GM18907 (cell line): ENCODE results near the gene MANEAL.

Experiments
- ATAC-seq: cut with Tn5 transposase; IDR thresholded peaks from one replicate; pipeline ENCODE4 v1.9.1; 2021; ENCODE audit warnings: mild to moderate bottlenecking, moderate library complexity; ENCODE audit not compliant: unreplicated experiment

MANEAL gene

DNA sequence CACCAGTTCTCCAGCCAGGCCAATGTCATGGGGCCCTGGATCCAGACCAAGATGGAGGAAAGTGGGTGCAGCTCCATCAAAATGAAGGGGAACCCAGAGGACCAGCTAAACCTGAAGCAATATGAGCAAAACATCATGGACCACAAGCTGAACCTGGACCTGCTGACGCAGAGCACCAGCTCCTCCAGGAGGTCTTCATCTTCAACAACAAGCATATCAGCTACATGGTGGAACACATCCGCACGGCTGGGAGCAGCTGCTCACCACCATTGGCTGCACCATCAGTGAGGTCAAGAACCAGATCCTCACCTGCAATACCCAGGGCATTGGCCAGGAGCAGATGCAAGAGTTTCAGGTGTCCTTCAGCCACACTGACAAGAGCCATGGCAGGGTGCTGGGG lies 15.0 kb upstream of the MANEAL start:
- no peak for ATAC-seq

DNA sequence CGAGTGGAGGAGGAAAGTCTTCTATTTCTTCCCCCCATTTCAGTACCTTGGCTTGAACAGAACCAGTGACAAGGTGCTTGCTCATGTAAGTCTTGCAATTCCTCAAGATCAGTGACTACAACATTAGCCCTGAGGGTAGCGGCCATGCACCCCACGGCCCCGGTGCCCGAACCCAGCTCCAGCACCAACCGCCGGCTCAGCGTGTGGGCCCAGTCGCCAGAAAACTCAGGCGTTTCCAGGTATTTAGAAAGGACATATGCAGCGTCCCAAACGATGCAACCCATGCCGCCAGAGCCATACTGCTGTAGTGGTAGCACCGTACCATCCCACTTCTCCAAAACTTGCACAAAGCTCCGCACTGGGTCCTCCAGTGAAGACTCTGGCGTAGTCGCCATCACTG lies 11.2 kb upstream of the MANEAL start:
- ATAC-seq, result no peak

DNA sequence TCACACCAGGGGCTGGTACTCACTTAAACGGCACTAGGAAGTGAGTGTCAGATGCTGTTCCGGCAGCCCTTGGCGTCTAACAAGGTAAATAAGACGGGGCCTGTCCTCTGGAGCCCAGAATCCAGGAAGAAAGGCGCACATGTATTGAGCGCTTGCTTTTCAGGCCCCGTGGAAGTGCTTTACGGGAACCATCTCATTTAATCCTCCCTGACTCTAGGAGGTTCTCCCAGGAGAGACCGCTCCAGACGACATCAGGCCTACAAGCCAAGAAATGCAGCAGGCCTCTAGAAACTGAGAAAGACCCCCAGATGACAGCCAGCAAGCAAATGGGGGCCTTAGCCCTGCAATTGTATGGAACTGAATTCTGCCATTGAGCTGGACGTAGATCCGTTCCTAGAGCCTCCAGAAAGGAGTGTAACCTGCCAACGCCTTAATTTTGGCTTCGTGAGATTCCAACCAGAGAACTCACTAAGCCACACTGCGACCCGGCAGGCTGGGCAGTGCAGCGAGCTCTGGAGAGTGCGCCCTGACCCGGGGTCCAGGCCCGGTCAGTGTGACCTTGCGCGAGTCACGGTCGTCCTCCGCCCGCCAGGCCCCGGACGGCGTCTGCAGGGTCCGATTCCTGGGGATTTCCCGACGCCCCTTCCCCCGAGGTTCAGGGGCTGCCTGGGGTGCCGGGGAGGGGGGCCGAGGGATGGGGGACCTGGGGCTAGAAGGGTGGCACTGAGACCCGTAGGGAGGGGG lies 532 bp upstream of the MANEAL start:
- ATAC-seq, result no peak

DNA sequence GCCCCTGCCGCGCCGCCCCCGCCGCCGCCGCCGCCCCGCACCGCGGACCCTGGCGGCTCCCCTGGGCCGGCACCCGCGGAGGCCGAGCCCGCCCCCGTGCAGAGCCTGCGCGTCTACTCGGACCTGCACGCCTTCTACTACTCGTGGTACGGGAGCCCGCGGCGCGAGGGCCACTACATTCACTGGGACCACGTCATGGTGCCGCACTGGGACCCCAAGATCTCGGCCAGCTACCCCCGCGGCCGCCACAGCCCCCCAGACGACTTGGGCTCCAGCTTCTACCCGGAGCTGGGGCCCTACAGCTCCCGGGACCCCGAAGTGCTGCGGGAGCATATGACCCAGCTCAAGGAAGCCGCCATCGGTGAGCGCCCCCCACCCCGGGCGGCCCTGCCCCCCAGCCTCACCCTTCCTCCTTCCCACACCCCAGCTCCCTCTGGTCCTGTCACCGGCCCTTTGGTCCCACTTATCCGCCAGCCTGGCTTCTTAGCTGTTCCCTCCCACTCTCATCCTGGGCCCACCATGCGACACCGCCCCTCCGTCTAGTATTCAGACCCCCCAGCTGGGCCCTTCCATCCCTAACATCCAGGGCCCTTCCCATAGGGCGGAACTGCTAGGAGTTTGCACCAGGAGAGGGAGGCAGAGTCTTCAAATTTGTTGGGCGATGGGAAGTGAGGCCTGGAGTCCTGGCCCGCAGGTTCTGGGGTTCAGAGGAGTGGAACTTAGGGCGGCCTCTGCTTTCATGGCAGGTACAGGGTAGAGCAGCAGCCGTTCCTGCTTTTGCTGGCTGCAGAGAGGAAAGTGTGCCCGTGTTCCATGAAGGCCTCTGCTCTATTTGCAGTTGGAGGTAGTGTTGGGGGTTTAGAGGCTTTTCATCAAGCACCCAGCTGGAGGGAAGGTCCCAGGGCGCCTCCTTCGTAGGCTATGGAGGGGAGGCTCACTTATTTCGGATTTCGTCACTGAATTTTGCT lies 1.0 kb downstream of the MANEAL start:
- ATAC-seq, result peak; percentile 39

DNA sequence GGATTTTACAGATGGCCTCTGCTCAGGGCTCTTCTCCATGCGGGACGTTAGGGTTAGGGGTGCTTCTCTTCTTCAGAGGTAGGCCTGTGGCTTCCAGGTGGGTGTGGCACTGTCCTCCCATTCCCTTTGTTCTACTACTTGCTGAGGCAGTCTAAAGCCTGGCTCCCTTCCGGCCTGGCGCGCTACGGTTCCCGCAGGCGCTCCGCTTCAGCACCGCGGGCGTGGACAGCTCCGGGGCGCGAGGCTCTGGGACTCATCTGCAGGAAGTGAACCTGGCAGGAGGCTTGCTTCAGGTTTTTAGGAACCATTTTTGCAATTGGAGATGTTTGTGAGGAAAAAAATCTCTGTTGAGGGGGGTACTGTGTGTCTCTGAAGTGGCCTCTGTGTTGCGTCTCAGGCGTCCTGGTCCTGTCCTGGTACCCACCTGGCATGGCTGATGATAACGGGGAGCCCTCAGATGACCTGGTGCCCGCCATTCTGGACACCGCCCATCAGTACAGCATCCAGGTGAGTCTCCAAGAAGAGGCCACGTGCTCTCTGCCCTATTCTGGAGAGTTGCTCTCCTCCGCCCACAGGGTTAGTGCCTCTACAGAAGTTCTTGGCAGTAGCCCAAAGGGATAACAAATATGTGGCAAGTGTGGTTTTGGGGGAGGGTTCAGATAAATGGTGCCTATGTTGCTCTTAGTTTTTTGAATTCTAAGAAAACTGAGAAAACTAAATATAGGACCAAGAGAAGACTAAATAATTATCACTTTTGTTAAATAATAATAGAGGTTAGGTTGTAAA lies 1.9 kb downstream of the MANEAL start:
- no peak for ATAC-seq

DNA sequence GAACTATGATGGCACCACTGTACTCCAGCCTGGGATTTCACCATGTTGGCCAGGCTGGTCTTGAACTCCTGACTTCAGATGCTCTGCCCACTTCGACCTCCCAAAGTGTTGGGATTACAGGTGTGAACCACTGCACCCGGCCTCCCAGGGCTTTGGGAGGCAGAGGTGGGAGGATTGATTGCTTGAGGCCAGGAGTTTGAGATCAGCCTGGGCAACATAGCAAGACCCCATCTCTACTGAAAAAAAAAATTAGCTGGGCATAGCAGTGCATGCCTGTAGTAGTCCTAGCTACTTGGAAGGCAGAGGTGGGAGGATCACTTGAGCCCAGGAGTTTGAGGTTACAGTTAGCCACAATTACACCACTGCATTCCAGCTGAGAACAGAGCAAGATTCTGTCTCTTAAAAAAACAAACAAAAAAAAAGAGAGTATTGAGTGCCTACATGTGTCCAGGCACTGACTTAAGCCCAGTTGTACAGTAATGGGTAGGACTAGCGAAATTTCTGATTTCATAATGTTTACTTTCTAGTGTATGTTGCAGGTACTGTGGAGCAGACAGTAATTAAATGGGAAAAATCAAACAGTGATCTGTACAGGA lies 4.2 kb downstream of the MANEAL start:
- ATAC-seq, result no peak

DNA sequence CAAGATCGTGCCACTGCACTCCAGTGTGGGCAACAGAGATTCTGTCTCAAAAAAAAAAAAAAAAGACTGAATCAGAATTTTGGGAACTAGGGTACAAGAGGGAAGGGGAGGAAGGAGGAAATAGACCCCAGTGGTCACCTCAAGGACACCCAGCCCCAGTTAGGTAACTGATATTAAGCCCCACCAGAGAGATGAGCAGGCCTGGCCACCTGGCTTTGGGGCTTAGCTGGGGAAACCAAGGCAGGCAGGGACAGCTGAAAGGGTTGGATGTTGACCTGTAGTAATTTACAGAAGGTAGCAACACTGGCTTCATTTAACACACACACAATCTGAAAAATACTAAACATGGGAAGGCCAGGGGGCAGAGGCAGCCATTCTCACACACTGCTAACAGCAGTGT lies 8.8 kb downstream of the MANEAL start:
- ATAC-seq, result no peak

DNA sequence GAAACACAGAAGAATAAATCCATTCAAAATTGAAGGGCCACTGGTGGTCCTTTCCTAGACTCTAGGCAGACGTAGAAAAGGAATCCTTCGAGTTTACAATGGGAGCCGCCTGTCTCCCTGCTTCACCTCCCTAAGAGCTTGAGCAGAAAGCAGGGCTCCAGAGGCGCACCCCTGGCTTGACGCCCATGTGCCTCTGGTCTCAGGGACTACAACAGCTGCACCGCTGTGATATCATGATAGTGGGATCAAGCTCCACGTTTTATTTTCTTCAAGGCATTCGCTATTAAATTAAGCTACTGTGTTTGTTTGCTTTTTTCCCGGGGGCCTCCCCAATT lies 13.5 kb downstream of the MANEAL start:
- ATAC-seq, result no peak

DNA sequence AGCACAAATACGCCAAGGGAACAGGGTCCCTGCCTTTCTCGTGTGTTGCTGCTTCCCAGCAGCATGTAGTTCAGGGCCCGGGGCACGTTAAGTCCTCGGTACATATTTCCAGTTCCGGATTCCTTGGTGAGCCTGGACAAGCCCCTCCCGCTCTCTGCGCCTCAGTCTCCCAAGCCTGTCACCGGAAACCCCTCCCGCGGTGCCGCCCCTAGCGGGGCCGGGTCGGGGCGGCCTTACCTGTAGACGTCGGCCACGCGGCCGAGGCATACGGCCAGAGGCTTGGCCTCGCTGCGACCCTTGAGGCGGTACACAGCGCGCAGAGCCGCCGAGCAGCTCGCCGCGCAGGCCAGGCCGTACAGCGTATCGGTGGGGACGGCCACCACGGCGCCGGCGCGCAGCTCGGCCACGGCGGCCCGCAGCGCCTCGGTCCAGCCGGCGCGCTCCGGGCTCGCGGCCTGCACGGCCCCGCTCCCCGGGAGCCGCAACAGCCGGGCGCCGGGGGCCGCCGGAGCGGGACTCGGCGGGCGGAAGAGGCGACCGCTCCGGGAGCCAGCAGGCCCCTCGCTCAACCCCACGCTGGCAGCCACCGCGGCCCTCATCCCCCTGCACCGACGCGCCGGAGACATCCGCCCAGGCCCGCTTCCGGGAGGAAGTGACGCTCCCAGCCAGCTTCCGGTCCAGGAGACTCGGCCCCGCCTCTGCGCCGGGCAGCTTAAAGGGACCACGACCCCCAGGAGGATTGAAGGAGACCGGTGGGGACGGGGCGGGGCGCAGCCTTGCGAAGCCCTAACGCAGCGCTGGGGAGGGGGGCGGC lies 14.1 kb downstream of the MANEAL start, which contains the start of the genes C1orf122 and YRDC:
C1orf122 (plus strand) TSS at position 236 of the 814 bp plus-strand sequence. CDS start 615 bp downstream, outside the sequence.
YRDC (minus strand) TSS at position 654 of the 814 bp plus-strand sequence; CDS start at position 626, 28 bp downstream.
- ATAC-seq, result peak; percentile 88

DNA sequence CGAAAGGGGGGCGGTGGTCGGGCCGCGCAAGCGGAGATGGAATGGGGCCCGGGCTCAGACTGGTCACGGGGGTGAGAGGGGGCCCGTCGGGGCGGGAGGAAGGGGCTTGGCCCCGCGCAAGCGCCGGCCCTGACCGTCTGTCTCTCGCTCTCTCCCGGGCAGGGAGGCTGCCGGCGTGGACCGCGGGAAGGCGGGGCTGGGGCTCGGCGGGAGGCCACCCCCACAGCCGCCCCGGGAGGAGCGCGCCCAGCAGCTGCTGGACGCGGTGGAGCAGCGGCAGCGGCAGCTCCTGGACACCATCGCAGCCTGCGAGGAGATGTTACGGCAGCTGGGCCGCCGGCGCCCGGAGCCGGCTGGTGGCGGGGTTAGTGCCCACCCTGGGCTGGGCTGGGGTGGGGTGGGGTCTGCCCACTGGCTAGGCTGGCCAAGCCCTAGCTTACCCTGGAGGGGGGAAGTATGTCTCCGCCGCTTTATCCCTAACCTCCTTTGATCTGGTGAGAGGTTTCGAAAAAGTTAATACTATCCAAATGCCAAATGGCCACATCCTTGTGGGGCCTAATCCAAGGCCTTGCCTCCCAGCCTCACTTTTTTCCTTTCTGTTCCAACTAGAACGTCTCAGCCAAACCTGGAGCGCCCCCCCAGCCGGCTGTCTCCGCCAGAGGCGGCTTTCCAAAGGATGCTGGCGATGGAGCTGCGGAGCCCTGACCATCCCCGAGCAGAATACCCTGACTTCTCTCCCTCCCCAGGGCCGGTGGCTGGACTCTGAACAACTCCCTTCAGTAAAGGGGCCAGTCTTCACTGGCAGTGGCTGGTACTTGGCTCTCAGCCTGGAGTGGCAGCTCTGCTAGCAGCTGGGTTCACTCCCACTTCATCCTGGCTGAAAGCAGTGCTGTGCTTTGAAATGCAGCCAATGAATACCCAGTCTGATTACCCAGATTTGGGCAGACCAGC lies 15.0 kb downstream of the MANEAL start:
- peak; percentile 34 for ATAC-seq

DNA sequence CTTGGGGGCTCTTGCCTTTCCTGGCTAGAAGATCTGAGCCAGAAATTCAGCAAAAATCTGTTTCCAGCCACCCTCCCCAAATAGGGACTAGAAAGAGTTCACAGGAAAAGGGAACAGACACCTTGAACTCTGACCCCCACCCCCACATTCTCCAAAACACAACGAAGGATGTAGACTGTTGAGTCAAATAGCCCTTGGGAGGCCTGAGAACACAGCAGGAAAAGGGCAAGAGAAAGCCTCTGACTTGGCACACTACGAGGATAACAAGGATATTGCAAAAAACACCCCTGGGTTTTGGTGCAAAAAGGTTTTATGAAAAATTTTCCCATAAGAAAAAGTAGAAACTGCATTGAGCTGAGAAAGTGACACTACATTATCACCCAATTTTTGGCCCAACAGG lies 16.3 kb downstream of the MANEAL start:
- ATAC-seq, result no peak

DNA sequence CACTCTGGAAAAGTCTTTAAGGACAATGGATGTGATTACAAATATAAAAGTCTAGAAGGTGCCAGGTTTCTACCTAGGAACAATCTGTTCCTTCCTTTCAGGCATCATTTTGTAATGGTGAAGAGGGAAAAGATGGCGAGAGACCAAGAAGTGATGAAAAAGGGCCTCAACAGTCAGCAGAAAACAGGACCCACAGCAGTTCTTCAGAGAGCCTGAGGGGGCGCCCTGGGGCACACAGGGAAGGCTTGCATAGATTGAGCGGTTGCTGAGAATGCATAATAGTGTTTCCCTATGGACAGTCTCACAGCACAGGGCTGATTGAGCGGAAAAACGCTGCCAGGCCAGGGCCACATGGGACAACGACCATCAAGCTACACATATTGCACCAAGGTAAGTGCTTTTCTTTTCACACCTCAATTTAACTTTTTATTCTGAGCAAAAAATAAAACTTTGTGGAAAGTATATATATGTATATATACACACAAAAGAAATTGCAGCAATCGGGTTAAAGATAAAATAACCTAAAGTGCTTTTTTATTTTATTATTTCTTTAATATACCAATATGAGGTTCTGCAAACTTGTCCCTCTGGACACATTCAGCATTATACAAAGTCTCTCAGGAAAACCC lies 17.5 kb downstream of the MANEAL start:
- no peak for ATAC-seq

DNA sequence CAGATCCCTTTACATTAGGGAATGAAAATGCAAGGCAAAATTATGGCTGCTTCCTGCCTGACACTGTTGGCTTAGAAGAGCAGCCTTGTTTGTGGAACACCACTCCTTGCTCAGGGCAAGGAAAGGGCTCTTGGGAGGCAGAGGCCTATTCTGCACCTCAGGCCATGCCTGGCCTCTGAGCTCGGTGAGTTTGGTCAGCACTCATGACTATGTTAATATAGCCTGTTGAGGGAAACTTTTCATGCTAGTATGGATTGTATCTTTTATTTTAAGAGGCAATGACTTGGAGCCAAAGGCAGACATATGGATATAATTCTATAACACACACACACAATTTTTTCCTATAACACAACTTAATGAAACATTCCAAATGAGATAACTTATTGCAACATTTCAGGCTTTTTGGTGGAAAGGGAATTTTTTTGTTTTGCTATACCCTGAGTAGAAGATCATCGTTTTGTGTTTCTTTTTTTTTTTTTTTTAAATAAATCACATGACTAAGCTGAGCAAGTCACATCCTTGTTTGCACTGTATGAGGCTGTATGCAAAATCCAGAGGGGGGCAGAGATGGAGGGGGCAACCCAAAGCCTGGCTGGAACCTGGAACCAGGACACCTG lies 20.0 kb downstream of the MANEAL start:
- ATAC-seq, result no peak

DNA sequence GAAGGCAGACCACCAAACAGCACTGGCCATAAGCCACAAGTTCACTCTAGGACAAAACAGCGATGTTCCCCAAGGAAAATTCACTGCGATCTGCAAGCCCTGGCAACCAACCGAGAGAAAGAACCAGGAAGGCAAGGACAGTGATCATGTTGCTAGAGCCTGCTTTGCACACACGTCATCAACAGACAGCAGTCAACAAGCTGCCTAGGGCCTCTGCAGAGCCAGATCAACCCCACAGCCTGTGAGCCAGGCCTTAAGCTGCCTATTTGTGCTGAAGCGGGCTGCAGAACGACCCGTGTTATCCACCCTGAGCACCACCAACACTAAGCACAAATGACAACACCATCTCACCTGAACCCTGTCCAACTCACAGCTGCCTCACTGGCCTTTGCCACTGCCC lies 20.6 kb downstream of the MANEAL start:
- ATAC-seq, result no peak

DNA sequence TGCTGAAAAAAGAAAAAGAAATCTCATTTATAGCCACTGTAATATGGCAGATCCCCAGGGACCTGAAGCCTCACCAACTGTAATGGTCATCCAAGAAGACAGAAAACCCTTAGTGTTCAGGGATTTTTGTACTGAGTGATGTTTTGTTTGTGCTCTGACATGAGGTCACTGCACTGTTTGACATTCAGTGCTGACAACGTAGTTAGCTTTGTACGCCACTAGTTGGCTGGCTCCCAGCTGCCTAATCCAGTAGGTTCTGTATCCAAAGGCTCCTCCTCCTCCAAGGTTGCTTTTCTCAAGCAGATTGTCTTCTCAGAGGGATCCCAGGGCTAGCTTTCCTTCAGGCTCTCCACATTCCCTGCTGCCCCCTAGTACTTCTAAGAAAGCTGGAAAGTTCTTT lies 23.8 kb downstream of the MANEAL start:
- no peak for ATAC-seq

DNA sequence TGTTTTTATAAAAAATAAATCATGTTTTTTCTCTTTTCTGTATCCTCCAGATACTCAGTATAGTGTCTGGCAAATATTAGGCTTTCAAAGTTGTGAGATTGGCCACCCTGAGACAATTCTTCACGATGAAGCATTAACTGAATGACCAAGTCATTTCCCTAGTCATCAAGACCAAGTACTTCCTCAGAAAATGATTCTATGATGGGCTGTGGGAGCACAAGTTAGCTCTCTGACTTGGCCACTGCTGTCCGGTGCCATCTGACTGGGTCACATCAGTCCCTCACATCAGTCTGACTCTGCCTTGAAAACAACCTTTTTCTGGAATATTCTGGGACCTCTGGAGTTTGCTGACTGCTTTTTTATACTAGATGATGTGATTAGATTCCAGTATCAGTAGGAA lies 27.8 kb downstream of the MANEAL start:
- ATAC-seq, result no peak

DNA sequence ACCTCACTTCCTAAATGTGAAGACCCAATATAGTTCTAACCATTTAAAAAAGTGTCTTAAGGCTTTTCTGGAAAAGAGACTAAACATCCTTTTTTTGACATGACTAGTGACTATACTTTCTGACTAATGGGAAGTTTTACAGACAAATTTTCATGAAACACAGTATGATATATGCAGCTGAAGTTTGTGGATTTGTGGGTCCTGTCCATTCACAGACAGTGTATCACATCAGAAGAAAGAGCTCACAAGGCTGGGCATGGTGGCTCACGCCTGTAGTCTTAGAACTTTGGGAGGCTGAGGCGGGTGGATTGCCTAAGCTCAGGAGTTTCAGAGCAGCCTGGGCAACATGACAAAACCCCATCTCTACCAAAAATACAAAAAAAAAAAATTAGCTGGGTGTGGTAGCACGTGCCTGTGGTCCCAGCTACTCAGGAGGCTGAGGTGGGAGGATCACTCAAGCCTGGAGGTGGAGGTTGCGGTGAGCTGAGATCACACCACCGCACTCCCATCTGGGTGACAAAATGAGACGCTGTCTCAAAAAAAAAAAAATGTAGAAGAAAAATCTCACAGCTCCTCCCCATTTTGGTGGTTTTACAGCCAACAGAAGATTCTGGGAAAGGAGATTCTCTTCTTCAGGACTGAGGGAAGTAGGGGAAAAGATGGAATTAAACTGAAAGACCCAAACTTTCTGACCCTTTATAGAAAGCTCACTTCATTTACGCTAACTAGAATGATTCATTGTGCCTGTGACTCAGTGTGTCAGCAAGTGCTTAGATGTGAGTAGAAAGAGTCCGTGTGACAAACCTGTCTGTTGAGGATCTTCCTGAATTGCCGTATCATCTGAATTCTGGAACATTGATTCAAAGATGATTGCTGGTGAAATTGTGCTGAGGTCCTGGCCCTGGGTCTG lies 29.5 kb downstream of the MANEAL start:
- no peak for ATAC-seq
